Esophagus muscularis mucosa (tissue), 4 donors: ENCODE measurements around the gene POSTN.

Experiments used
- EP300 ChIP-seq: sonication (generic); formaldehyde crosslinking; IDR thresholded peaks from one replicate; pipeline ENCODE4 v1.6.1; 2017; ENCODE audit warnings: antibody characterized with exemption
- POLR2A ChIP-seq: fragments of 450-650 bp; IDR thresholded peaks from one replicate; pipeline ENCODE4 v1.6.1; 2017; ENCODE audit warnings: antibody characterized with exemption, moderate library complexity, mild to moderate bottlenecking, low read depth
- TF ChIP-seq, protein P1 (sequence below), 3 experiments: fragments of 200-600 bp in 2 of 3; fragments of 450-650 bp in 1 of 3; sonication (generic) in 2 of 3; IDR thresholded peaks; one replicate each; pipeline ENCODE4 v1.5.1; 2017 to 2019; ENCODE audit warnings: antibody characterized with exemption in 3 of 3, mild to moderate bottlenecking in 2 of 3, moderate library complexity in 1 of 3

DNA sequence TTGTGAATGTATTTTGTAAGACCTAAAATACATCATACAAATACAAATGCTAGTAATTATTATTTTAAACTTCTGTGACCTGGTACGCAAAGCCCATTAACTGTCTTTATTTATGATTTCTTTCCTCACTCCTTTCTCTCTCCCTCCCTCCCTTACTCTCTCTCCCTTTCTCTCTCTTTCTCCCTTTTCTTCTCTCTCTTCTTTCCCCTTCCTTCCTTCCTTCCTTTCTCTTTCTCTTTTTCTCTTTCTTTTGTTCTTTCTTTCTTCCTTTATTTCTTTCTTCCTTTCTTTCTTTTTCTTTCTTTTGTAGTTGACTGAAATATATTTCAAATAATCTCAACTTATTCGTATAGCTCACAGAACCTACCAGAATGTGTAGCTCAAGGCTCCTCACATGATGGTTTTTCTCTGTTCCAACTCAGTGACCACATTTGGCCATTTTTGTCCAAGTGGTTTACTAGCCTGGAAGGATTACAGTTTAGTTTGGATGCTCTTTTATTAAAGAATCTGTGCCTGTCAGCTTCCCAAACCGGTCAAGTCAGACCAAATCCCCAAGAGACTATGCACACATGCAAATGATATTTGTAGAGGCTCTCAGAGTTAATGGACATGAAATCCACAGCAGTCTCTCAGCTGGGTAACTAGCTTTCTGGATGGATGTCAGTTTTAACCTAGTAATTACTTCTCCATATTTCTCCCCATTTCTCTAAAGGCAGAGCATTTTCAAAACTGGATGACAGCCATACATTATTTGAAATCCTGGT lies 71.7 kb downstream of the POSTN start:
- TF ChIP-seq, protein P1, sequence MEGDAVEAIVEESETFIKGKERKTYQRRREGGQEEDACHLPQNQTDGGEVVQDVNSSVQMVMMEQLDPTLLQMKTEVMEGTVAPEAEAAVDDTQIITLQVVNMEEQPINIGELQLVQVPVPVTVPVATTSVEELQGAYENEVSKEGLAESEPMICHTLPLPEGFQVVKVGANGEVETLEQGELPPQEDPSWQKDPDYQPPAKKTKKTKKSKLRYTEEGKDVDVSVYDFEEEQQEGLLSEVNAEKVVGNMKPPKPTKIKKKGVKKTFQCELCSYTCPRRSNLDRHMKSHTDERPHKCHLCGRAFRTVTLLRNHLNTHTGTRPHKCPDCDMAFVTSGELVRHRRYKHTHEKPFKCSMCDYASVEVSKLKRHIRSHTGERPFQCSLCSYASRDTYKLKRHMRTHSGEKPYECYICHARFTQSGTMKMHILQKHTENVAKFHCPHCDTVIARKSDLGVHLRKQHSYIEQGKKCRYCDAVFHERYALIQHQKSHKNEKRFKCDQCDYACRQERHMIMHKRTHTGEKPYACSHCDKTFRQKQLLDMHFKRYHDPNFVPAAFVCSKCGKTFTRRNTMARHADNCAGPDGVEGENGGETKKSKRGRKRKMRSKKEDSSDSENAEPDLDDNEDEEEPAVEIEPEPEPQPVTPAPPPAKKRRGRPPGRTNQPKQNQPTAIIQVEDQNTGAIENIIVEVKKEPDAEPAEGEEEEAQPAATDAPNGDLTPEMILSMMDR (IDR thresholded peaks at IDR 0.05), result no peak
- no peak for TF ChIP-seq POLR2A
- TF ChIP-seq EP300, result no peak
